Measurements from ENCODE around the gene GAB2. TPM values are rescaled to one million over a fixed set of nuclear protein-coding genes. Genes with fewer than 3 reads are reported as not detected.

GAB2 gene
- total and polyA plus RNA-seq, 2 of the 13 experiments (the other 11 are each of a cell fraction or from before 2014, with no cell fraction given): 4.1 to 8.6 TPM

- H3K36me3 ChIP-seq (replicated peaks in 1 of 2; ENCODE audit: control insufficient read depth in 1 of 2, insufficient read depth in 2 of 2, low read length in 2 of 2): peaks cover 23 to 42% of the 10 kb centered on the region in 2 experiments
- intact Hi-C loops (cut with micrococcal nuclease; ENCODE audit: unreplicated experiment): no loop called here
- no TSS peak for BruUV-seq (replicated peaks)
- FAIRE-seq (no peak), DNase-seq (ENCODE audit: low spot score) (no peak), ATAC-seq (no peak)
- H3K4me2 ChIP-seq (ENCODE audit: low read depth, low read length): no peak overlapping the region
- ChIA-PET CTCF (ENCODE audit: low intra/inter-chr PET ratio, low total read pairs) (no interaction called here), POLR2A (no interaction called here)
- H3K4me1 ChIP-seq (ENCODE audit: insufficient read depth, low read length): peaks cover 11% of the 10 kb centered on the region
- 89% methylated on average over 6 of the region's 7 CpGs for WGBS (ENCODE audit: low lambda C conversion rate)
- H3K4me3 ChIP-seq (replicated peaks in 1 of 3; ENCODE audit: insufficient read depth in 1 of 3, low read depth in 2 of 3, low read length in 3 of 3): no peak overlapping the region
- H3K9me3 ChIP-seq (ENCODE audit: low read length): no peaks in the 10 kb centered on the region
- H3K27me3 ChIP-seq (ENCODE audit: control insufficient read depth in 1 of 2, insufficient read depth in 2 of 2, low read length in 2 of 2): no peaks in the 10 kb centered on the region
- H2AFZ ChIP-seq (ENCODE audit: low read length): no peak overlapping the region
- in situ Hi-C loops (cut with HindIII; ENCODE audit: extremely low pct_ligation_motif_present, low pct_unique_long_range_greater_than_20kb): no loop called here
- no peak overlapping the region for H3K9ac ChIP-seq (ENCODE audit: insufficient read depth, low read depth, low read length)
- no peak overlapping the region for H3K27ac ChIP-seq (ENCODE audit: extremely low read length, insufficient read depth, low read length)
- no peaks in the 10 kb centered on the region for H3K79me2 ChIP-seq (ENCODE audit: insufficient read depth, low read length)
- no peaks in the 10 kb centered on the region for H4K20me1 ChIP-seq (ENCODE audit: insufficient read depth, low read length)
- TF ChIP-seq SMAD9 (CRISPR knock-in tag; IDR thresholded peaks at IDR 0.05) (no peak), U2AF2 (IDR thresholded peaks at IDR 0.05; ENCODE audit: low read depth, low read length) (no peak), ZFP90 (CRISPR knock-in tag; IDR thresholded peaks at IDR 0.05; ENCODE audit: borderline replicate concordance) (no peak), ZNF780A (CRISPR knock-in tag; IDR thresholded peaks at IDR 0.05) (no peak), ZNF343 (CRISPR knock-in tag; IDR thresholded peaks at IDR 0.05) (no peak), NFYC (CRISPR knock-in tag; IDR thresholded peaks at IDR 0.05) (no peak), GATAD1 (CRISPR knock-in tag; IDR thresholded peaks at IDR 0.05) (no peak), ATF3 (CRISPR knock-in tag; IDR thresholded peaks at IDR 0.05) (no peak), JUN (CRISPR knock-in tag; IDR thresholded peaks at IDR 0.05) (no peak), NR1H2 (CRISPR knock-in tag; IDR thresholded peaks at IDR 0.05; ENCODE audit: borderline replicate concordance, low read depth) (no peak), NR2F1 (CRISPR knock-in tag; IDR thresholded peaks at IDR 0.05) (no peak), ZNF570 (CRISPR knock-in tag; IDR thresholded peaks at IDR 0.05; ENCODE audit: borderline replicate concordance) (no peak), SRSF1 (optimal IDR thresholded peaks at IDR 0.05; ENCODE audit: low read depth, low read length) (no peak), ARID3A (IDR thresholded peaks at IDR 0.05; ENCODE audit: low read depth, low read length) (no peak), SRY (CRISPR knock-in tag; IDR thresholded peaks at IDR 0.05) (no peak), GTF3A (CRISPR knock-in tag; conservative IDR thresholded peaks at IDR 0.05) (no peak), HNF4G (IDR thresholded peaks at IDR 0.05; ENCODE audit: borderline replicate concordance, low read depth, low read length) (no peak), HNF4G (CRISPR knock-in tag; IDR thresholded peaks at IDR 0.05; ENCODE audit: borderline replicate concordance, low read depth) (no peak), ZFP82 (CRISPR knock-in tag; IDR thresholded peaks at IDR 0.05; ENCODE audit: borderline replicate concordance) (no peak)
These were observed 198.0 kb downstream of the GAB2 start for GRCh38 chr11:78219493-78220217.
